DOHH2 (cell line): ENCODE data around the gene FBXW5.
A peak's percentile ranks its signal among the peaks of the same experiment; 100 is the strongest.

Source experiments
- EZH2phosphoT487 ChIP-seq: fragments of 200-600 bp; sonication (generic); IDR thresholded peaks from 2 replicates; pipeline ENCODE4 v1.6.1; 2017; ENCODE audit warnings: borderline replicate concordance, mild to moderate bottlenecking, antibody characterized with exemption, low read length, moderate library complexity, mixed read lengths
- TF ChIP-seq, protein P1 (sequence below): fragments of 200-600 bp; sonication (generic); IDR thresholded peaks from one replicate; pipeline ENCODE4 v1.5.1; 2014; ENCODE audit warnings: antibody characterized with exemption, mild to moderate bottlenecking, low read depth, low read length; ENCODE audit not compliant: poor library complexity, severe bottlenecking

DNA sequence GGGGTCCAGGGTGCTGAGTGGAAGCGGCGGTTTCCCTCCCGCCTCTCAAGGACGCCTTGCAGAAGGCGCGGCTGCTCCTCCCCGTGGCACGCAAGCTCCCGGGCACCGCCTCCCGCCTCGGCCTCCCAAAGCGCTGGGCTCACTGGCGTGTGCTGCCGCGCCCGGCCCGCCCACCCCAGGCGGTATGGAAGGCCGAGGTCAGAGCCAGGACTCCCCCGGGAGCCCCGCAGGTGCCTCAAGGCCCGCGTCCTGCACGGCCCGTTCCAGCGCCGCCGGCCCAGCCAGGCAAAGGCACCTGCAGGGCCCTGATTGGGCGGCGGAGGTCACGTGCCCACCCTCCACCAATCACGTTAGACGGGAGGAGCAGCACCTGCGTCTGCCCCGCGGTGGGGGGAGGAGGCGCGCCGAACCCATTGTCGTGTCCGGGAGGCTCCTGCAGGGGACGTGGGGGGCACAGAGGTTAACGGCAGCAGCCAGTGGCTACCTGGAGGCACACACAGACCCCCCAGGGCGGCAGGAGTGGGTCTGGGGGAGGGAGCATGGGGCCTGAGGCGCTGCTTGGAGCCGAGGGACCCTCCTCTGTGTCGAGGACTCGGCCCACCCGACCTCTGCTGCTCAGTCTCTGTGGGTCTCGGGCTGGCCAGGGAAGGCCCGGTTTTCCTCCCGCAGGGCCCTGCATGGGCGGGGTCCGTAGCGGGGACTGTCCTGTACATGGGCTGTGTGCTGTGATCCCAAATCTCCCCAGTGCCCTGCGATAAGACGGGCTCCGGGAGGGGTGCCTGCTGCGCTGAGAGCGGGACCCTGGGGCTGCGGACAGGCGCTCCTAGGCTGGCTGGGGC, 5.5 kb upstream of the FBXW5 start:
- TF ChIP-seq, protein P1, sequence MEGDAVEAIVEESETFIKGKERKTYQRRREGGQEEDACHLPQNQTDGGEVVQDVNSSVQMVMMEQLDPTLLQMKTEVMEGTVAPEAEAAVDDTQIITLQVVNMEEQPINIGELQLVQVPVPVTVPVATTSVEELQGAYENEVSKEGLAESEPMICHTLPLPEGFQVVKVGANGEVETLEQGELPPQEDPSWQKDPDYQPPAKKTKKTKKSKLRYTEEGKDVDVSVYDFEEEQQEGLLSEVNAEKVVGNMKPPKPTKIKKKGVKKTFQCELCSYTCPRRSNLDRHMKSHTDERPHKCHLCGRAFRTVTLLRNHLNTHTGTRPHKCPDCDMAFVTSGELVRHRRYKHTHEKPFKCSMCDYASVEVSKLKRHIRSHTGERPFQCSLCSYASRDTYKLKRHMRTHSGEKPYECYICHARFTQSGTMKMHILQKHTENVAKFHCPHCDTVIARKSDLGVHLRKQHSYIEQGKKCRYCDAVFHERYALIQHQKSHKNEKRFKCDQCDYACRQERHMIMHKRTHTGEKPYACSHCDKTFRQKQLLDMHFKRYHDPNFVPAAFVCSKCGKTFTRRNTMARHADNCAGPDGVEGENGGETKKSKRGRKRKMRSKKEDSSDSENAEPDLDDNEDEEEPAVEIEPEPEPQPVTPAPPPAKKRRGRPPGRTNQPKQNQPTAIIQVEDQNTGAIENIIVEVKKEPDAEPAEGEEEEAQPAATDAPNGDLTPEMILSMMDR, result peak; percentile 49
- TF ChIP-seq EZH2phosphoT487, result no peak
